Esophagus muscularis mucosa (tissue), 3 donors: ENCODE results near the gene HABP4.

Source experiments
- CTCF ChIP-seq, 3 experiments: fragments of 200-600 bp in 2 of 3; fragments of 450-650 bp in 1 of 3; sonication (generic) in 2 of 3; IDR thresholded peaks; one replicate each; pipeline ENCODE4 v1.5.1; 2017 to 2019; ENCODE audit warnings: antibody characterized with exemption in 3 of 3, mild to moderate bottlenecking in 2 of 3, moderate library complexity in 1 of 3
- EP300 ChIP-seq: sonication (generic); formaldehyde crosslinking; IDR thresholded peaks from one replicate; pipeline ENCODE4 v1.6.1; 2017; ENCODE audit warnings: antibody characterized with exemption

- TF ChIP-seq CTCF (IDR thresholded peaks at IDR 0.05) (no peak), EP300 (no peak)
Measured at GRCh38 chr9:96480736-96481135, 30.8 kb downstream of the HABP4 start.
